Natural killer cell (primary cell): Measurements from ENCODE around the gene THSD4. TPM values are rescaled to one million over a fixed set of nuclear protein-coding genes. Genes with fewer than 3 reads are reported as not detected.

Experiments
- ATAC-seq, 3 donors: fragments of 150-1000 bp in 2 of 3; fragments of 200-7000 bp in 1 of 3; cut with Tn5 transposase; 1 replicate in 1 of 3; 2 replicates in 2 of 3; pipeline ENCODE4 v1.10.0; 2021; ENCODE audit warnings: mild to moderate bottlenecking in 2 of 3, moderate library complexity in 2 of 3
- DNase-seq, 2 donors: peaks; one replicate each; pipeline versions ENCODE4 v3.0.0 to v3.0.0-alpha.2; 2013 to 2021; ENCODE audit warnings: mixed read lengths in 1 of 2
- H3K27ac ChIP-seq: one replicate; pipeline ENCODE4 v1.5.1; 2013; ENCODE audit warnings: mild to moderate bottlenecking, low read length
- H3K27me3 ChIP-seq: one replicate; pipeline ENCODE4 v1.6.1; 2013; ENCODE audit warnings: low read length; ENCODE audit not compliant: control insufficient read depth, insufficient read depth
- H3K36me3 ChIP-seq: one replicate; pipeline ENCODE4 v1.6.1; 2013; ENCODE audit warnings: low read length; ENCODE audit not compliant: control insufficient read depth, insufficient read depth
- H3K4me1 ChIP-seq: one replicate; pipeline ENCODE4 v1.6.1; 2013; ENCODE audit warnings: low read length; ENCODE audit not compliant: control insufficient read depth, insufficient read depth
- H3K4me3 ChIP-seq: one replicate; pipeline ENCODE4 v1.5.1; 2013; ENCODE audit warnings: low read length
- H3K9me3 ChIP-seq: one replicate; pipeline ENCODE4 v1.6.1; 2013; ENCODE audit warnings: low read length; ENCODE audit not compliant: control insufficient read depth, insufficient read depth
- H3K27ac Mint-ChIP-seq, 2 donors: one replicate each; pipeline ENCODE4 v1.8.0; 2022; ENCODE audit warnings: mild to moderate bottlenecking in 2 of 2, mixed read lengths in 2 of 2, moderate library complexity in 1 of 2
- H3K27me3 Mint-ChIP-seq, 2 donors: one replicate each; pipeline ENCODE4 v1.8.0; 2022; ENCODE audit warnings: low read depth in 2 of 2, mixed read lengths in 2 of 2
- H3K36me3 Mint-ChIP-seq: one replicate; pipeline ENCODE4 v1.8.0; 2022; ENCODE audit warnings: mixed read lengths
- H3K4me1 Mint-ChIP-seq, 2 donors: one replicate each; pipeline ENCODE4 v1.8.0; 2022; ENCODE audit warnings: mixed read lengths in 2 of 2
- H3K4me3 Mint-ChIP-seq: one replicate; pipeline ENCODE4 v1.8.0; 2022; ENCODE audit warnings: mild to moderate bottlenecking, moderate library complexity, mixed read lengths
- H3K9me3 Mint-ChIP-seq, 2 donors: one replicate each; pipeline ENCODE4 v1.8.0; 2022; ENCODE audit warnings: mixed read lengths in 2 of 2
- CTCF ChIP-seq: fragments of 200-600 bp; IDR thresholded peaks from one replicate; pipeline ENCODE4 v1.8.0; 2022; ENCODE audit warnings: antibody characterized with exemption
- WGBS: methylation state at CpG from one replicate; pipeline ENCODE4 v1.1.7; 2013; ENCODE audit warnings: missing lambda C conversion rate; ENCODE audit not compliant: insufficient coverage; 5-methylcytosine and 5-hydroxymethylcytosine counted together
- intact Hi-C: fragments of 100-400 bp; cut with micrococcal nuclease; formaldehyde crosslinking; loops from one replicate; pipeline ENCODE4 v1.14.2; 2022
- total RNA-seq, 4 donors: library from RNA; stranded (reverse); fragments of 120-200 nt in 1 of 4; gene quantifications; one replicate each; pipeline versions ENCODE4 v1.2.3 to v1.2.4, GENCODE V29; 2013 to 2022

Gene THSD4
- total RNA-seq, 3 donors from 2014 or later (not counting 1 experiment from before 2014, with no cell fraction given), result not detected

- Mint-ChIP-seq H3K27ac (no peak overlapping the region), H3K27me3 (peaks cover 10 to 35% of the 10 kb centered on the region in 2 donors), H3K4me1 (no peaks in the 10 kb centered on the region), H3K36me3 (no peaks in the 10 kb centered on the region), H3K4me3 (no peak overlapping the region), H3K9me3 (no peaks in the 10 kb centered on the region)
- H3K9me3 ChIP-seq, result no peaks in the 10 kb centered on the region
- no peak for TF ChIP-seq CTCF
- H3K4me3 ChIP-seq, result no peak overlapping the region
- no peak for ATAC-seq
- intact Hi-C loops, result no loop called here
- H3K36me3 ChIP-seq, result no peaks in the 10 kb centered on the region
- no peak for DNase-seq
- no peaks in the 10 kb centered on the region for H3K27me3 ChIP-seq
- 78% methylated on average over 5 of the region's 6 CpGs for WGBS
- H3K4me1 ChIP-seq, result no peaks in the 10 kb centered on the region
- H3K27ac ChIP-seq, result no peak overlapping the region
Observed at GRCh38 chr15:71610728-71611552, 495.7 kb downstream of the THSD4 start.

- no peak overlapping the region for H3K4me3 ChIP-seq
- no peaks in the 10 kb centered on the region for H3K9me3 Mint-ChIP-seq
- intact Hi-C loops, result no loop called here
- H3K27me3 Mint-ChIP-seq, result peaks cover 13 to 41% of the 10 kb centered on the region in 2 donors
- DNase-seq, result no peak
- no peak overlapping the region for H3K27ac Mint-ChIP-seq
- H3K27me3 ChIP-seq, result no peaks in the 10 kb centered on the region
- H3K4me3 Mint-ChIP-seq, result no peak overlapping the region
- no peak for ATAC-seq
- 72% methylated on average over 4 of the region's 6 CpGs for WGBS
- no peaks in the 10 kb centered on the region for H3K9me3 ChIP-seq
- no peak for TF ChIP-seq CTCF
- H3K4me1 ChIP-seq, result no peaks in the 10 kb centered on the region
- H3K36me3 Mint-ChIP-seq, result no peaks in the 10 kb centered on the region
- no peaks in the 10 kb centered on the region for H3K36me3 ChIP-seq
- H3K4me1 Mint-ChIP-seq, result no peaks in the 10 kb centered on the region
- H3K27ac ChIP-seq, result no peak overlapping the region
Observed at GRCh38 chr15:71611553-71612396, 496.5 kb downstream of the THSD4 start.

GRCh38 chr15:71612397-71612722 lies 497.1 kb downstream of the THSD4 start:
- no peak overlapping the region for H3K4me3 ChIP-seq
- Mint-ChIP-seq H3K9me3 (no peaks in the 10 kb centered on the region), H3K27ac (no peak overlapping the region), H3K4me1 (no peaks in the 10 kb centered on the region), H3K36me3 (no peaks in the 10 kb centered on the region), H3K27me3 (peaks cover 12 to 41% of the 10 kb centered on the region in 2 donors), H3K4me3 (no peak overlapping the region)
- no peaks in the 10 kb centered on the region for H3K36me3 ChIP-seq
- H3K27me3 ChIP-seq, result no peaks in the 10 kb centered on the region
- H3K27ac ChIP-seq, result no peak overlapping the region
- TF ChIP-seq CTCF, result no peak
- 79% methylated on average over 1 of the region's 1 CpG for WGBS
- no peak for ATAC-seq
- H3K4me1 ChIP-seq, result no peaks in the 10 kb centered on the region
- intact Hi-C loops, result no loop called here
- no peak for DNase-seq
- H3K9me3 ChIP-seq, result no peaks in the 10 kb centered on the region
